Suppressor macrophage treated with lipopolysaccharide for 1 hour (primary cell): ENCODE results near the gene PPP1R3C.
A peak's percentile ranks its signal among the peaks of the same experiment; 100 is the strongest.

Experiments used
- DNase-seq, 3 donors: peaks; one replicate each; pipeline ENCODE4 v3.0.0-alpha.2; 2020 to 2022

PPP1R3C gene

GRCh38 chr10:91628383-91628782, 4.5 kb downstream of the PPP1R3C start:
- DNase-seq: no peak

GRCh38 chr10:91627344-91628102, 5.3 kb downstream of the PPP1R3C start:
- peak in 1 of 3 donors; percentile 8 for DNase-seq

GRCh38 chr10:91626936-91627335, 5.9 kb downstream of the PPP1R3C start:
- no peak for DNase-seq

- DNase-seq: peak in 1 of 3 donors; percentile 11
These were observed 8.2 kb downstream of the PPP1R3C start for GRCh38 chr10:91624633-91625032.

- no peak for DNase-seq
These were observed 10.3 kb downstream of the PPP1R3C start for GRCh38 chr10:91622601-91623000.

GRCh38 chr10:91621483-91622113, 11.3 kb downstream of the PPP1R3C start:
- DNase-seq: no peak

- DNase-seq: no peak
These were observed 15.7 kb downstream of the PPP1R3C start for GRCh38 chr10:91617072-91617609.

GRCh38 chr10:91616137-91616536, 16.7 kb downstream of the PPP1R3C start:
- no peak for DNase-seq

GRCh38 chr10:91614225-91614624, 18.6 kb downstream of the PPP1R3C start:
- DNase-seq: no peak

- DNase-seq: no peak
These were observed 19.3 kb downstream of the PPP1R3C start for GRCh38 chr10:91613411-91614187.

- no peak for DNase-seq
These were observed 22.0 kb downstream of the PPP1R3C start for GRCh38 chr10:91610919-91611318.

GRCh38 chr10:91610444-91610843, 22.4 kb downstream of the PPP1R3C start:
- DNase-seq: no peak

- DNase-seq: no peak
These were observed 25.0 kb downstream of the PPP1R3C start for GRCh38 chr10:91607646-91608403.

- no peak for DNase-seq
These were observed 26.9 kb downstream of the PPP1R3C start for GRCh38 chr10:91605968-91606367.

GRCh38 chr10:91604553-91605534, 28.0 kb downstream of the PPP1R3C start:
- DNase-seq: no peak

GRCh38 chr10:91603931-91604331, 28.9 kb downstream of the PPP1R3C start:
- no peak for DNase-seq

GRCh38 chr10:91602868-91603568, 29.9 kb downstream of the PPP1R3C start:
- DNase-seq: no peak

GRCh38 chr10:91602449-91602848, 30.4 kb downstream of the PPP1R3C start:
- DNase-seq: no peak

GRCh38 chr10:91601212-91601611, 31.7 kb downstream of the PPP1R3C start:
- DNase-seq: no peak

GRCh38 chr10:91598211-91598977, 34.5 kb downstream of the PPP1R3C start:
- DNase-seq: no peak
